IMR-90 (cell line): ENCODE results near the gene MYL2.

Experiments used
- MXI1 ChIP-seq: IDR thresholded peaks from 2 replicates; pipeline ENCODE4 v1.6.1; 2012; ENCODE audit warnings: low read depth, mild to moderate bottlenecking, low read length, moderate library complexity, borderline replicate concordance
- RCOR1 ChIP-seq: IDR thresholded peaks from 2 replicates; pipeline ENCODE4 v1.6.1; 2012; ENCODE audit warnings: mild to moderate bottlenecking, low read length, improper control_type of control experiment; ENCODE audit not compliant: insufficient replicate concordance
- TF ChIP-seq, protein P1 (sequence below): conservative IDR thresholded peaks from 2 replicates; pipeline ENCODE4 v1.5.1; 2012; ENCODE audit warnings: mild to moderate bottlenecking, low read depth, low read length, improper control_type of control experiment

DNA sequence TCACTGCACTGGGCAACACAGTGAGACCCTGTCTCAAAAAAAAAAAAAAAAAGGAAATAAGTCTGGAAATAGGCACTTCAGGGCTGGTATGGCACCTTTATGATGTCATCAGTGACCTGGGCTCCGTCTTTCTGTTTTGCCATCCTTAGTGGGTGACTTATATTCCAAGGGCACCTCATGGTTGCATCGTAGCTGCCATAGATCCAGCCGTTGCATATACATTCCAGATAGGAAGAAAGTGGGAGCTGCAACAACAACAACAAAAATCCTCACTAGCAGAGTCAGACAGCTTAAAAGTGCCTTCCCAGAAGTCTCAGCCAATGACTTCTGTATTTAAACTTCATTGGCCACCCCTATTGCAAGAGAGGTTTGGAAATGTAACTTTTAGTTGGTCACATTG, 26.4 kb downstream of the MYL2 start:
- TF ChIP-seq, protein P1, sequence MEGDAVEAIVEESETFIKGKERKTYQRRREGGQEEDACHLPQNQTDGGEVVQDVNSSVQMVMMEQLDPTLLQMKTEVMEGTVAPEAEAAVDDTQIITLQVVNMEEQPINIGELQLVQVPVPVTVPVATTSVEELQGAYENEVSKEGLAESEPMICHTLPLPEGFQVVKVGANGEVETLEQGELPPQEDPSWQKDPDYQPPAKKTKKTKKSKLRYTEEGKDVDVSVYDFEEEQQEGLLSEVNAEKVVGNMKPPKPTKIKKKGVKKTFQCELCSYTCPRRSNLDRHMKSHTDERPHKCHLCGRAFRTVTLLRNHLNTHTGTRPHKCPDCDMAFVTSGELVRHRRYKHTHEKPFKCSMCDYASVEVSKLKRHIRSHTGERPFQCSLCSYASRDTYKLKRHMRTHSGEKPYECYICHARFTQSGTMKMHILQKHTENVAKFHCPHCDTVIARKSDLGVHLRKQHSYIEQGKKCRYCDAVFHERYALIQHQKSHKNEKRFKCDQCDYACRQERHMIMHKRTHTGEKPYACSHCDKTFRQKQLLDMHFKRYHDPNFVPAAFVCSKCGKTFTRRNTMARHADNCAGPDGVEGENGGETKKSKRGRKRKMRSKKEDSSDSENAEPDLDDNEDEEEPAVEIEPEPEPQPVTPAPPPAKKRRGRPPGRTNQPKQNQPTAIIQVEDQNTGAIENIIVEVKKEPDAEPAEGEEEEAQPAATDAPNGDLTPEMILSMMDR, result no peak
- no peak for TF ChIP-seq RCOR1
- TF ChIP-seq MXI1, result no peak
